ENCODE results near the gene LGALS7B. TPM values are rescaled to one million over a fixed set of nuclear protein-coding genes. Genes with fewer than 3 reads are reported as not detected.

LGALS7B gene
- total and polyA plus RNA-seq, 2 of the 4 experiments (the other 2 are of a cell fraction), result not detected

GRCh38 chr19:38815059-38816001 lies 26.3 kb downstream of the LGALS7B start (continued):
- TF ChIP-seq MXI1 (IDR thresholded peaks at IDR 0.05; ENCODE audit: borderline replicate concordance, low read depth, low read length) (no peak), FOS (IDR thresholded peaks at IDR 0.05; ENCODE audit: low read depth, low read length) (no peak)

- dilution Hi-C loops (cut with HindIII; ENCODE audit: low sequenced_read_pairs, unreplicated experiment), result no loop called here
- no peak for TF ChIP-seq BHLHE40 (IDR thresholded peaks at IDR 0.05; ENCODE audit: low read depth, low read length)
- no peak for TF ChIP-seq RAD21 (IDR thresholded peaks at IDR 0.05; ENCODE audit: low read length)
- no peak for TF ChIP-seq CEBPB (IDR thresholded peaks at IDR 0.05; ENCODE audit: low read depth, low read length)
- TF ChIP-seq FOS (IDR thresholded peaks at IDR 0.05; ENCODE audit: low read depth, low read length), result no peak
- no peak for TF ChIP-seq ELK1 (IDR thresholded peaks at IDR 0.05; ENCODE audit: borderline replicate concordance, low read depth, low read length)
- TF ChIP-seq POLR2A (IDR thresholded peaks at IDR 0.05; ENCODE audit: low read depth, low read length), result no peak
- no peak for TF ChIP-seq CHD1 (IDR thresholded peaks at IDR 0.05; ENCODE audit: low read depth, low read length)
- TF ChIP-seq CTCF (conservative IDR thresholded peaks at IDR 0.05; ENCODE audit: low read depth, low read length), result no peak
- TF ChIP-seq MAZ (IDR thresholded peaks at IDR 0.05; ENCODE audit: borderline replicate concordance, low read depth, low read length), result no peak
- TF ChIP-seq MAFK (IDR thresholded peaks at IDR 0.05; ENCODE audit: low read depth, low read length), result no peak
- TF ChIP-seq MXI1 (IDR thresholded peaks at IDR 0.05; ENCODE audit: borderline replicate concordance, low read depth, low read length), result no peak
These were observed 27.2 kb downstream of the LGALS7B start for GRCh38 chr19:38816131-38816750.

More at GRCh38 chr19:38816131-38816750, 27.2 kb downstream of the LGALS7B start:
- ChIA-PET CTCF (no interaction called here), POLR2A (ENCODE audit: unreplicated experiment) (no interaction called here)
- Histone ChIP-seq H3K36me3 (ENCODE audit: control insufficient read depth, insufficient read depth, low read length) (peaks cover 28% of the 10 kb centered on the region), H4K20me1 (ENCODE audit: insufficient read depth, low read length) (no peaks in the 10 kb centered on the region), H3K27ac (ENCODE audit: insufficient read depth, low read length) (no peak overlapping the region), H3K4me2 (ENCODE audit: low read depth, low read length) (no peak overlapping the region), H4K8ac (ENCODE audit: low read depth in 2 of 2, low read length in 2 of 2) (no peak overlapping the region), H2AFZ (replicated peaks; ENCODE audit: low read length, poor library complexity) (no peak overlapping the region), H3K9ac (ENCODE audit: low read depth, low read length) (no peak overlapping the region), H3K14ac (replicated peaks; ENCODE audit: low read depth, low read length) (no peak overlapping the region), H3K79me1 (ENCODE audit: low read depth in 1 of 2, low read length in 2 of 2) (peaks cover 0 to 4% of the 10 kb centered on the region in 2 experiments; a peak in 1 of 4 replicates), H3K9me1 (ENCODE audit: insufficient read depth, low read length) (0 out of 2 replicates have a peak, but pooled peaks cover 10% of the 10 kb centered on the region), H4K5ac (ENCODE audit: low read depth, low read length) (no peak overlapping the region), H2BK15ac (ENCODE audit: low read depth, low read length) (no peak overlapping the region), H3K4ac (ENCODE audit: low read depth, low read length) (no peak overlapping the region), H3K27me3 (ENCODE audit: control insufficient read depth, insufficient read depth, low read length) (no peaks in the 10 kb centered on the region), H3K23ac (ENCODE audit: low read depth, low read length) (no peak overlapping the region), H2AK5ac (ENCODE audit: low read depth, low read length) (no peak overlapping the region), H4K91ac (ENCODE audit: insufficient read depth, low read depth, low read length) (no peak overlapping the region), H2AK9ac (replicated peaks; ENCODE audit: low read depth, low read length, poor library complexity) (no peak overlapping the region), H3K4me1 (ENCODE audit: control insufficient read depth, insufficient read depth, low read length) (no peaks in the 10 kb centered on the region), H3K4me3 (ENCODE audit: insufficient read depth, low read depth, low read length) (no peak overlapping the region), H3K56ac (ENCODE audit: extremely low read depth, insufficient read depth, low read length) (no peak overlapping the region), H2BK20ac (ENCODE audit: low read depth, low read length) (no peak overlapping the region), H3K18ac (ENCODE audit: low read depth, low read length) (no peak overlapping the region), H2BK120ac (ENCODE audit: low read depth, low read length) (no peak overlapping the region), H3K9me3 (ENCODE audit: control insufficient read depth, insufficient read depth, low read length) (no peaks in the 10 kb centered on the region), H2BK5ac (ENCODE audit: low read depth, low read length, poor library complexity, severe bottlenecking) (no peak overlapping the region)
- DNase-seq (no peak), ATAC-seq (ENCODE audit: low read depth) (no peak)
- intact Hi-C loops (cut with micrococcal nuclease), result no loop called here
- no TSS peak for BruUV-seq (replicated peaks)
- WGBS, 2 experiments (ENCODE audit: extremely low coverage in 2 of 2, insufficient read length in 1 of 2), result 98% methylated on average over 8 of the region's 18 CpGs; no CpG with 5 or more reads in 1 of the 2 experiments
- in situ Hi-C loops (cut with MboI; ENCODE audit: low sequenced_read_pairs), result no loop called here
